IMR-90 (cell line): ENCODE results near the gene CPXM2. TPM values are rescaled to one million over a fixed set of nuclear protein-coding genes. Genes with fewer than 3 reads are reported as not detected.

Experiments used
- ATAC-seq: fragments of 200-7000 bp; cut with Tn5 transposase; 2 replicates; pipeline ENCODE4 v1.9.1; 2020; ENCODE audit warnings: low read depth, mild to moderate bottlenecking, moderate library complexity
- BruUV-seq: library from RNA; stranded (reverse); fragments of 400-500 nt; replicated peaks from 2 replicates; lab custom pipeline; 2021; lab: Mats Ljungman, UMichigan
- CTCF ChIA-PET: fragments of 300-600 bp; formaldehyde crosslinking; extraction: SDS; loops from one replicate; lab custom pipeline; 2021; ENCODE audit warnings: antibody characterized with exemption; lab: Yijun Ruan, JAX
- POLR2A ChIA-PET: fragments of 300-600 bp; sonication (Branson Sonifier 250); formaldehyde crosslinking; loops from one replicate; lab custom pipeline; 2022; ENCODE audit warnings: antibody characterized with exemption; ENCODE audit not compliant: unreplicated experiment; lab: Charles Lee
- DNase-seq: peaks from one replicate; pipeline ENCODE4 v3.0.0; 2013
- H2AFZ ChIP-seq: replicated peaks from 2 replicates; pipeline ENCODE3; 2013; ENCODE audit warnings: low read length, mild to moderate bottlenecking; ENCODE audit not compliant: poor library complexity
- H2AK5ac ChIP-seq: 2 replicates; pipeline ENCODE4 v1.6.1; 2013; ENCODE audit warnings: low read depth, low read length, inconsistent platforms
- H2AK9ac ChIP-seq: replicated peaks from 2 replicates; pipeline ENCODE3; 2013; ENCODE audit warnings: mild to moderate bottlenecking, low read depth, low read length, moderate library complexity; ENCODE audit not compliant: poor library complexity
- H2BK120ac ChIP-seq: 2 replicates; pipeline ENCODE4 v1.6.1; 2013; ENCODE audit warnings: low read depth, low read length, inconsistent platforms
- H2BK15ac ChIP-seq: 3 replicates; pipeline ENCODE4 v1.6.1; 2013; ENCODE audit warnings: low read depth, low read length, inconsistent platforms
- H2BK20ac ChIP-seq: 2 replicates; pipeline ENCODE4 v1.6.1; 2013; ENCODE audit warnings: low read depth, mild to moderate bottlenecking, inconsistent platforms, low read length, moderate library complexity
- H2BK5ac ChIP-seq: 2 replicates; pipeline ENCODE4 v1.6.1; 2013; ENCODE audit warnings: mild to moderate bottlenecking, low read depth, low read length, inconsistent platforms; ENCODE audit not compliant: poor library complexity, severe bottlenecking
- H3K14ac ChIP-seq: replicated peaks from 2 replicates; pipeline ENCODE4 v1.6.1; 2013; ENCODE audit warnings: low read depth, low read length, inconsistent platforms
- H3K18ac ChIP-seq: 2 replicates; pipeline ENCODE4 v1.6.1; 2013; ENCODE audit warnings: low read depth, low read length, control low read depth
- H3K23ac ChIP-seq: 2 replicates; pipeline ENCODE4 v1.6.1; 2013; ENCODE audit warnings: low read depth, low read length, inconsistent platforms
- H3K27ac ChIP-seq: 2 replicates; pipeline ENCODE4 v1.5.1; 2013; ENCODE audit warnings: mild to moderate bottlenecking, control low read depth, low read length; ENCODE audit not compliant: insufficient read depth
- H3K27me3 ChIP-seq: 2 replicates; pipeline ENCODE4 v1.6.1; 2013; ENCODE audit warnings: low read length; ENCODE audit not compliant: control insufficient read depth, insufficient read depth
- H3K36me3 ChIP-seq: 2 replicates; pipeline ENCODE4 v1.6.1; 2013; ENCODE audit warnings: low read length, mixed read lengths; ENCODE audit not compliant: control insufficient read depth, insufficient read depth
- H3K4ac ChIP-seq: 2 replicates; pipeline ENCODE4 v1.6.1; 2013; ENCODE audit warnings: low read depth, low read length, inconsistent platforms
- H3K4me1 ChIP-seq: 2 replicates; pipeline ENCODE4 v1.6.1; 2013; ENCODE audit warnings: low read length, mixed read lengths; ENCODE audit not compliant: control insufficient read depth, insufficient read depth
- H3K4me2 ChIP-seq: 2 replicates; pipeline ENCODE4 v1.6.1; 2013; ENCODE audit warnings: low read depth, mild to moderate bottlenecking, control low read depth, low read length, moderate library complexity
- H3K4me3 ChIP-seq: 2 replicates; pipeline ENCODE4 v1.5.1; 2013; ENCODE audit warnings: low read depth, mild to moderate bottlenecking, control low read depth, low read length, moderate library complexity; ENCODE audit not compliant: insufficient read depth
- H3K56ac ChIP-seq: 2 replicates; pipeline ENCODE4 v1.6.1; 2013; ENCODE audit warnings: low read length, inconsistent platforms; ENCODE audit not compliant: insufficient read depth; ENCODE audit errors: extremely low read depth
- H3K79me1 ChIP-seq, 2 experiments: 2 replicates each; pipeline ENCODE4 v1.6.1; 2013; ENCODE audit warnings: low read length in 2 of 2, inconsistent platforms in 1 of 2, low read depth in 1 of 2
- H3K9ac ChIP-seq: 2 replicates; pipeline ENCODE4 v1.6.1; 2013; ENCODE audit warnings: low read depth, low read length, control low read depth
- H3K9me1 ChIP-seq: 2 replicates; pipeline ENCODE4 v1.6.1; 2013; ENCODE audit warnings: low read length, inconsistent platforms; ENCODE audit not compliant: insufficient read depth
- H3K9me3 ChIP-seq: 2 replicates; pipeline ENCODE4 v1.6.1; 2013; ENCODE audit warnings: low read length; ENCODE audit not compliant: control insufficient read depth, insufficient read depth
- H4K20me1 ChIP-seq: 2 replicates; pipeline ENCODE4 v1.6.1; 2013; ENCODE audit warnings: low read length, inconsistent platforms; ENCODE audit not compliant: insufficient read depth
- H4K5ac ChIP-seq: 2 replicates; pipeline ENCODE4 v1.6.1; 2013; ENCODE audit warnings: mild to moderate bottlenecking, low read depth, low read length, control low read depth
- H4K8ac ChIP-seq, 2 experiments: 2 replicates each; pipeline ENCODE4 v1.6.1; 2013; ENCODE audit warnings: low read depth in 2 of 2, low read length in 2 of 2, control low read depth in 1 of 2, inconsistent platforms in 1 of 2
- H4K91ac ChIP-seq: 2 replicates; pipeline ENCODE4 v1.6.1; 2013; ENCODE audit warnings: low read depth, low read length, inconsistent platforms; ENCODE audit not compliant: insufficient read depth
- BHLHE40 ChIP-seq: fragments of 150-350 bp; IDR thresholded peaks from 2 replicates; pipeline ENCODE4 v1.6.1; 2016; ENCODE audit warnings: mild to moderate bottlenecking, low read depth, low read length
- CEBPB ChIP-seq: IDR thresholded peaks from 2 replicates; pipeline ENCODE4 v1.6.1; 2012; ENCODE audit warnings: low read depth, low read length, improper control_type of control experiment
- CHD1 ChIP-seq: IDR thresholded peaks from 2 replicates; pipeline ENCODE4 v1.6.1; 2012; ENCODE audit warnings: low read depth, low read length, improper control_type of control experiment
- CTCF ChIP-seq: conservative IDR thresholded peaks from 2 replicates; pipeline ENCODE4 v1.5.1; 2012; ENCODE audit warnings: mild to moderate bottlenecking, low read depth, low read length, improper control_type of control experiment
- ELK1 ChIP-seq: fragments of 150-350 bp; IDR thresholded peaks from 2 replicates; pipeline ENCODE4 v1.6.1; 2016; ENCODE audit warnings: low read depth, mild to moderate bottlenecking, low read length, moderate library complexity, borderline replicate concordance
- FOS ChIP-seq: fragments of 150-350 bp; IDR thresholded peaks from 2 replicates; pipeline ENCODE4 v1.6.1; 2016; ENCODE audit warnings: low read depth, low read length
- MAFK ChIP-seq: IDR thresholded peaks from 2 replicates; pipeline ENCODE4 v1.6.1; 2012; ENCODE audit warnings: low read depth, low read length, improper control_type of control experiment
- MAZ ChIP-seq: IDR thresholded peaks from 2 replicates; pipeline ENCODE4 v1.6.1; 2012; ENCODE audit warnings: low read depth, mild to moderate bottlenecking, low read length, improper control_type of control experiment, moderate library complexity, borderline replicate concordance
- MXI1 ChIP-seq: IDR thresholded peaks from 2 replicates; pipeline ENCODE4 v1.6.1; 2012; ENCODE audit warnings: low read depth, mild to moderate bottlenecking, low read length, moderate library complexity, borderline replicate concordance
- POLR2A ChIP-seq: IDR thresholded peaks from 2 replicates; pipeline ENCODE4 v1.6.1; 2012; ENCODE audit warnings: mild to moderate bottlenecking, low read depth, low read length
- RAD21 ChIP-seq: IDR thresholded peaks from 2 replicates; pipeline ENCODE4 v1.6.1; 2012; ENCODE audit warnings: low read length, improper control_type of control experiment
- RCOR1 ChIP-seq: IDR thresholded peaks from 2 replicates; pipeline ENCODE4 v1.6.1; 2012; ENCODE audit warnings: mild to moderate bottlenecking, low read length, improper control_type of control experiment; ENCODE audit not compliant: insufficient replicate concordance
- RFX5 ChIP-seq: IDR thresholded peaks from 2 replicates; pipeline ENCODE4 v1.8.0; 2012; ENCODE audit warnings: low read depth, mild to moderate bottlenecking, low read length, moderate library complexity
- SMC3 ChIP-seq: fragments of 150-350 bp; IDR thresholded peaks from 2 replicates; pipeline ENCODE4 v1.6.1; 2016; ENCODE audit warnings: low read depth, mild to moderate bottlenecking, antibody characterized with exemption, low read length, moderate library complexity
- WGBS, 2 experiments: methylation state at CpG; one replicate each; pipeline versions ENCODE4 v1.1.5 to v1.1.7; 2013; ENCODE audit warnings: missing lambda C conversion rate in 2 of 2; ENCODE audit not compliant: insufficient read length in 1 of 2; ENCODE audit errors: extremely low coverage in 2 of 2; 5-methylcytosine and 5-hydroxymethylcytosine counted together
- dilution Hi-C: fragments of 300-500 bp; cut with HindIII; formaldehyde crosslinking; loops from one replicate; pipeline ENCODE4 v1.14.3; 2018; ENCODE audit warnings: low sequenced_read_pairs; ENCODE audit not compliant: unreplicated experiment
- in situ Hi-C: fragments of 300-500 bp; cut with MboI; formaldehyde crosslinking; loops from 3 replicates; pipeline ENCODE4 v1.14.3; 2019; ENCODE audit warnings: low sequenced_read_pairs, inconsistent platforms, mixed read lengths
- intact Hi-C: fragments of 100-400 bp; cut with micrococcal nuclease; formaldehyde crosslinking; loops from 2 replicates; pipeline ENCODE4 v1.10.0; 2022
- polyA plus RNA-seq, 3 experiments: library from polyadenylated mRNA; depleted of rRNA; stranded (reverse); fragments of >200 nt; gene quantifications; 2 replicates each; pipeline ENCODE4 v1.2.3, GENCODE V29; 2012; ENCODE audit warnings: low replicate concordance in 1 of 3
- total RNA-seq: library from RNA; depleted of rRNA; stranded (reverse); fragments of >200 nt; gene quantifications from 2 replicates; pipeline ENCODE4 v1.2.3, GENCODE V29; 2012
- TF ChIP-seq, protein P1 (sequence below): fragments of 150-350 bp; IDR thresholded peaks from 2 replicates; pipeline ENCODE4 v1.6.1; 2017; ENCODE audit warnings: mild to moderate bottlenecking, antibody characterized with exemption, low read length, low read depth

The CPXM2 gene
- total and polyA plus RNA-seq, 2 of the 4 experiments (the other 2 are of a cell fraction): not detected

DNA sequence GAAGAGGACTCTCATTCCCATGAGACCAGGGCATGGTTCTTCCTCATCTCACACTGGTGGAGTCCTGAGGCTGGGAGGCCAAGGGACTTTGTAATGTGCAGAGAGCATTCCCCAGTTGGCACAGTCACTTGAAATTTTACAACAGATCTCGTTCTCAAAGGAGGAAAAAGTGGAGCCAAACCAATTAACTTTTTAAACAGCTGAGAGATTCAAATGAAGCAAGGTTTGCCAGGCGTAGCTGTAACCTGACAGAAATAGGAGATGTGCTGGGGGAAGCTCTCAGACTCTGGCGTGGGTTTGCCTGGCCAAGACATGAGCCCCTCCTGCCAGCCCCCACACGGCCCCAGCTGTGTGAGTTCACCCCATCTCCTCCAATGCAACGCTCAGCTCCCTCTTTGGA lies 12.0 kb upstream of the CPXM2 start:
- Histone ChIP-seq H3K56ac (no peak overlapping the region), H3K14ac (no peak overlapping the region), H3K9me1 (no peaks in the 10 kb centered on the region), H2AK5ac (no peak overlapping the region), H2AFZ (no peak overlapping the region), H2BK5ac (no peak overlapping the region), H4K91ac (no peak overlapping the region), H3K27me3 (no peaks in the 10 kb centered on the region), H4K8ac (no peak overlapping the region), H3K23ac (no peak overlapping the region), H2BK20ac (no peak overlapping the region), H2BK120ac (no peak overlapping the region), H3K9me3 (peaks cover 25% of the 10 kb centered on the region), H3K4me1 (no peaks in the 10 kb centered on the region), H4K5ac (no peak overlapping the region), H3K18ac (no peak overlapping the region), H3K4me2 (no peak overlapping the region), H3K4me3 (no peak overlapping the region), H3K27ac (no peak overlapping the region), H2BK15ac (no peak overlapping the region), H3K9ac (no peak overlapping the region), H3K79me1 (no peaks in the 10 kb centered on the region), H3K36me3 (no peaks in the 10 kb centered on the region), H4K20me1 (no peaks in the 10 kb centered on the region), H2AK9ac (no peak overlapping the region), H3K4ac (no peak overlapping the region)
- in situ Hi-C loops: no loop called here
- ChIA-PET CTCF (no interaction called here), POLR2A (no interaction called here)
- intact Hi-C loops: no loop called here
- dilution Hi-C loops: no loop called here
- TF ChIP-seq RCOR1 (no peak), RAD21 (no peak), ELK1 (no peak), MAZ (no peak), CHD1 (no peak), BHLHE40 (no peak), MAFK (no peak), SMC3 (no peak), POLR2A (no peak), CEBPB (no peak), FOS (no peak), MXI1 (no peak), RFX5 (no peak), CTCF (no peak)
- TF ChIP-seq, protein P1, sequence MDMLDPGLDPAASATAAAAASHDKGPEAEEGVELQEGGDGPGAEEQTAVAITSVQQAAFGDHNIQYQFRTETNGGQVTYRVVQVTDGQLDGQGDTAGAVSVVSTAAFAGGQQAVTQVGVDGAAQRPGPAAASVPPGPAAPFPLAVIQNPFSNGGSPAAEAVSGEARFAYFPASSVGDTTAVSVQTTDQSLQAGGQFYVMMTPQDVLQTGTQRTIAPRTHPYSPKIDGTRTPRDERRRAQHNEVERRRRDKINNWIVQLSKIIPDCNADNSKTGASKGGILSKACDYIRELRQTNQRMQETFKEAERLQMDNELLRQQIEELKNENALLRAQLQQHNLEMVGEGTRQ: no peak
- no peak for ATAC-seq
- no peak for DNase-seq
- 10% methylated on average over 2 of the region's 5 CpGs; no CpG with 5 or more reads in 1 of the 2 experiments for WGBS, 2 experiments
- BruUV-seq: no TSS peak
